ENCODE results near the gene PRDM4. TPM values are rescaled to one million over a fixed set of nuclear protein-coding genes. Genes with fewer than 3 reads are reported as not detected.

Gene PRDM4
- total RNA-seq, 2 donors from 2014 or later = 24.5 to 37.2 TPM

- Histone ChIP-seq H3K27me3 (replicated peaks; ENCODE audit: insufficient read depth) (no peaks in the 10 kb centered on the region), H3K4me1 (ENCODE audit: control insufficient read depth in 1 of 2, low read depth in 2 of 2) (peaks cover 6 to 17% of the 10 kb centered on the region in 2 donors), H3K4me3 (peak overlapping the region; percentile 72), H3K27ac (peak overlapping the region; percentile 71 to 82), H3K36me3 (peaks cover 15% of the 10 kb centered on the region), H3K9me3 (no peaks in the 10 kb centered on the region)
- no peak for ATAC-seq (ENCODE audit: insufficient number of reproducible peaks, low FRiP score, low read depth)
- TF ChIP-seq CTCF (IDR thresholded peaks at IDR 0.05) = no peak
- DNase-seq (ENCODE audit: low spot score) = no peak
Observed at GRCh38 chr12:107684990-107685359, 76.0 kb downstream of the PRDM4 start.

GRCh38 chr12:107684029-107684795 is 76.7 kb downstream of the PRDM4 start:
- TF ChIP-seq CTCF (IDR thresholded peaks at IDR 0.05) = no peak
- no peak for DNase-seq (ENCODE audit: low spot score)
- H3K4me1 ChIP-seq (ENCODE audit: control insufficient read depth in 1 of 2, low read depth in 2 of 2) = peaks cover 6 to 17% of the 10 kb centered on the region in 2 donors
- no peaks in the 10 kb centered on the region for H3K27me3 ChIP-seq (replicated peaks; ENCODE audit: insufficient read depth)
- H3K9me3 ChIP-seq = no peaks in the 10 kb centered on the region
- ATAC-seq (ENCODE audit: insufficient number of reproducible peaks, low FRiP score, low read depth) = no peak
- H3K36me3 ChIP-seq = peaks cover 9% of the 10 kb centered on the region
- peak overlapping the region; percentile 72 for H3K4me3 ChIP-seq
- H3K27ac ChIP-seq = no peak overlapping the region

Other genes with a start within 250 kb of the PRDM4 start
- gene PWP1, start 75.3 kb downstream of the PRDM4 start, total RNA-seq = 10 to 100 TPM; 38.4 to 72.9 TPM
- not detected for gene ASCL4, start 13.6 kb upstream of the PRDM4 start, total RNA-seq

All from thoracic aorta (tissue), 2 donors.